NCI-H2196 treated with DMSO at 0.1 percent for 48 hours (cell line): Measurements from ENCODE around the gene PKNOX2.

Experiments used
- DNase-seq: peaks from one replicate; lab custom pipeline; 2025; ENCODE audit not compliant: unreplicated experiment; lab: John Stamatoyannopoulos, UW

PKNOX2 gene

DNA sequence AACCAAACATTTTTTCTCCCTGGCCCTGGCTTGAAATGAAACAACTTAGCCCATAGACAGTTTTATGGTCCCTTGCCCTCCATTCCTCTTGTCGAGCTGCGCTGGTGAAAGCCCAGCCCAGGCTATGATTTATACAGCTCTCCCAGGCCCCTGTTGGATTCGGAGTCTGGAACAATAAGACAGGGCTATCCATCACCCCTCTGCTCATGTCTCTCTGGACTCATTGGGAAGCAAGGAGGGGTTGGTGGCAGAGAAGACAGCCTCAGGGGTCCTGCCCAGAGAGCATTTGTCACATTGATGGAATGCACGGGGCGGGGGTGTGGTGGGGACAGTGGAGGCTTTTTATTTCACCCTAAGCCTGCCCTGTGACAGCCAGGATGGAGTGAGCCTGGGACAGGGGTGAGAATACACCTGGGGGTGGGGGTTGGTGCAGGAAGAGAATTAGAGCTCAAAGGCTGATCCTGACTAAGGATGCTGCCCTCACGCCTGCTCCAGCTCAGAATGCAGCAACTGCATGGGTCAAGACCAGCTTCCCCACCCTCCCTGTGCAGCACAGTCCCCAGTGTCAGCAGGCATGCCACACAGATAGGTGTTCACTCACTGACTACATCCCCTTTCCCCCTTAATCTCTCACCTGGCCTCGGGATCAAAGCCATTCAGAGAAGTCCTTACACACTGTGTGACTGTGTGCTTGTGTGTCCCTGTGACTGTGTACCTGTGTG lies 10.0 kb upstream of the PKNOX2 start:
- no peak for DNase-seq

DNA sequence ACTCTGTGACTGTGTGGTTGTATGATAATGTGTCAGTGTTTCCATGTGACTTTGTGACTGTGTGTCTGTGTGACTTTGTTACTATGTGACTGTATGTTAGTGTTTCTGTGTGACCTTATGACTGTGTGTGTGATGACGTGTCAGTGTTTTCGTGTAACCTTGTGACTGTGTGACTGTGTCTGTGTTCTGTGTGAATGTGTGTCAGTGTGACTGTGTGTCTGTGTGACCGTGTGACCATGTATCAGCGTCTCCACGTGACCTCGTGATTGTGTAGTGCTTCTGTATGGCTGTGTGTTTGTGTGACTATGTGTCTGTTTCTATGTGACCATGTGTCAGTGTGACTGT lies 9.5 kb upstream of the PKNOX2 start:
- no peak for DNase-seq

DNA sequence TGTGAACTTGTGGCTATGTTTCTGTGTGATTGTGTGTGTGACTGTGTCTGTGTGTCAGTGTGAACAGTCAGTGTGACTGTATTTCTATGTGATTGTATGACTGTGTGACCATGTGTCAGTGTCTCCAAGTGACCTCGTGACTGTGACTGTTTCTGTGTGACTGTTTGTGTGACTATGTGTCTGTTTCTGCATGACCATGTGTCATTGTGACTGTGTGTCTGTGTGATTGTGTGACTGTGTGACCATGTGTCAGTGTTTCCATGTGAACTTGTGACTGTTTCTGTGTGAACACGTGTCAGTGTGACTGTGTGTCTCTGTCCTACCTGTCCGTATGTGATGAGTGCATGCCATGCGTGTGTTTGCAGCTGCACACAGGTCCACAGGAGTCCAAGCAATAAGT lies 8.8 kb upstream of the PKNOX2 start:
- DNase-seq, result no peak

DNA sequence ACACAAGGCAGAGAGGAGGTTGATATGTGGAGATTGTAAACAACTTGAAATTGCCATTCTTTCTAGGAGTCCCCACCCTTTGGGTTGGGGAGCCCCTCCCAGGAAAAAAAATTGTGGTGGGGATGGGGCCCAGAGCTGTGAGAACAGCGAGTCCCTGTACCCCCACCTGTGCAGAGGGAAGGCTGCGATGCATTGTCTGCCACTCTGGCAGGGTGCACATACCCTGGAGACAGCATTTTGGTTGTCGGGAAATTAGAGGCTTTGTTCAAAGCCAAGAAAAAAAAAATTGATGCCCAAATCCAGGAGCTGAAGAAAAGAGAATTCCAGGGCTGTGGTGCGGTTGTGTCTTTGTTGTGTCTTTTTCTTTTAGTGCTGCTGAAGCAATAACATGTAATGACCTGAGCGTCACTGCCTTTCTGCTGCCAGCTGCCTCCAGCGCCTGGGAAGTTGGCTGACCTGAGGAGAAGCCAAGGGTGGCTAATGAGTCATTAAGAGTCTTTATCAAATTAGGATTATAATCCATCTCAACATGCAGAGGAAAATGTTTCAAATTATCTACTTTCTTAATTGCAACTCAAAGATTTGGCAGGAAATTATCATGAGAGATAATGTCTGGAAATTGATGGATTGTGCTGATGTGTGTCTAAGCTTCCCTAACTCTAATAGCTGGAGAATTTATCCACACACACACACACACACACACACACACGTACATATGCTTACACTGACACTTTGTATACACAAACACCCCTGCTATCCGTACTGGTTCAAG lies 8.0 kb upstream of the PKNOX2 start:
- DNase-seq, result no peak

DNA sequence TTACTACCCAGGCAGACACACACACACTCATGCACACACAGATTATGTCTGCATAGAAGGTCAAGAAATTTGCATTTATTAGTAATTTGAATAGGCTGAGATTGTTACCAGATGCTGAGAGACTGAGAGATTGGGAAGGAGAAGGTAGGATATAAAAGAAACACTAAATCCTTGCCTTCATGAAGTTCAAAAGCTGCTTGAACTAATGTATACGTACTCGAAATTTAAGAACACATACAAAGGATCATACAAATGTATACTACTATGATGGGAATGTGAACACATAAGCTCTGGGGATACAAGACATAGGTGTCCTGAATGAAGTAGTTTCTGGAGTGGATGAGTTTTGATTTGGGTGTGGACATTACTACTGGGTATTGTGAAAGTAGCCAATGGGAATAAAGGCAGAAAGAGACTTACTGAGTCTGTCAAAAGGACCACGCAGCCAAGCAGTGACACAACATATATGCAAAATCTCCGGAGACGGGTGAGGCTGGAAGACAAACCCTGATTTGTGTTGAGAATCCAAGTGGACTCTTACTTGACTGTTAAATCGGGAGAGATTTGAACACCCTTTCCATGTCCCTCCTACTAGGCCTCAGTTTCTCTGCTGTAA lies 7.3 kb upstream of the PKNOX2 start:
- no peak for DNase-seq

DNA sequence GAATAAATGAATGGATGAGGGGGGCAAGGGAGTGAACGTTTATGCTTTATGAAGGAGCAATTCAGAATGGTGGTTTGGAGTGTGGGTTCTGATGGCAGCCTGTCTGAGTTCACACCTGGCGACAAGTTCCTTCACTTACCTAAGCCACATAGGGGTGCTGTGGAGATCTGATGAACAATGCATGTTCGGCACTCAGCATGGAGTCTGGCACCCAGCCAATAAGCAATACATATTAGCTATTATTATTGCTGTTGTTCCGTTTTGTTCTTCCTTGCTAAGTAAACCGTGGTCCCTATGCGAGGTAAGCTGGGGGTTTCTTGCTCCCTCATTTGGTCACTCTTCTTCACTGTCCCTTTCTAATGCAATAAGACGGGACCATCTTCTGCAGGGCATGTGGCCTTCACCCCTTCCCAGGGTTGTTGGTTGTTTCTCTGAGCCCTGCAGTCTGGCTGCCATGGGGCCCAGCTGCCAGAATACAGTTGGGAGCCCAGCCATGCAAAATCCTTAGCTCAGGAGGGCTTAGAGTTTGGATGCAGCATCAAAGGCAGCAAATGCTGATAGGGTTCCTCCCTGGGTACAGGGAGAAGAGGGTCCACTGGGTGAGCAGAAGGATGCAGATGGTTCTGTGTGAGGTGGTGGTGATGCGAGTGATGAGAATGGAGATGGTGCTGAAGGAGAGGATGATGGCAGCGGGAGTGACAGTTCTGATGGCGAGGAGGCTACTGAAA lies 6.4 kb upstream of the PKNOX2 start:
- DNase-seq, result no peak

DNA sequence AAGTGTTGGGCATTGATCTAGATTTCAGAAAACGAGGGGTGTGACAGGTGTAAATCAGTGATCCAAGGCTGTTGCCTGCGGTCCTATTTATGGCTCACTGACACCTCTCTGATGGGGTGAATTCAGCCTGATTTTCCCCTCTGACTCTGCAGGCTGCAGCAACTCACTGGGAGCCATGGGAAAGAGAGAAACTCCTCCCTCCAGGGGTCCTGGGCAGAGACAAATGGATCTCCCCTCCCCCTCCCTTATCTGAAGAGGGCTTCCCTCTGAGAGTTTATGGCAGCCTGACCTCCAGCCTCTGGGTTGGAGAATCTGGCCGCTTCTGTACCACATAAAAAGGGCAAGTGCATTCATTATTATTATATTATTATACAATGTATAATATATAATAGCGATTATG lies 1.8 kb upstream of the PKNOX2 start:
- DNase-seq, result no peak

DNA sequence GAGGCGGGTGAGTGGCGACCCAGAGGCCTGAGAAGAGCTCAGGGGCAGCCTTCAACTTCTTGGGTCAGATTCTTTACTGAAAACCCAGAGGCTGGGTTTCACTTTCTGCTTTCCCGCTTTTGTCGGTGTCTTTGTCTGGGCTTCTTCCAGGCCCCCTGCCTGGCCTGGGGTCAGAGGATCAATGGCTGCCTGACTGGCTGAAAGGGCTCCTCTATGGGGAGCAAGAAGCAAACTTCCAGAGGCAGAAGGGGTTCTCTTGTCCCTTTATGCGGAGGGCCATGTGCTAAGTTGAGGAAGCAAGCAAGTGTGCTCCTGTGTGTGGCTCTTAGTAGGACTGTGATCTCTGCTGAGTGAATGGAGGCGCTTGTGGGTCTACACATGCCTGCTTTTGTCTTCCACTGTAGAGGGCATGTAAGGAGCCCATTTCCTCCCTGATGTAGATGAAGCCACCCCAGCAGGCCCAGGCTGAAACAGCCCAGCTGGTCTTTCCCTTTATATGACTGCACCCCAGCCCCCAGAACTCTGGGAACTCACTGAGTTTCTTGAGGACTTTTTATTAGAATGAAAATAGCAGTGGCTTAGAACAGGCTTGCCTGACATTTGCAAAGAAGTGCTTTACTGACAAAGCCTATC lies 1.0 kb upstream of the PKNOX2 start:
- no peak for DNase-seq

DNA sequence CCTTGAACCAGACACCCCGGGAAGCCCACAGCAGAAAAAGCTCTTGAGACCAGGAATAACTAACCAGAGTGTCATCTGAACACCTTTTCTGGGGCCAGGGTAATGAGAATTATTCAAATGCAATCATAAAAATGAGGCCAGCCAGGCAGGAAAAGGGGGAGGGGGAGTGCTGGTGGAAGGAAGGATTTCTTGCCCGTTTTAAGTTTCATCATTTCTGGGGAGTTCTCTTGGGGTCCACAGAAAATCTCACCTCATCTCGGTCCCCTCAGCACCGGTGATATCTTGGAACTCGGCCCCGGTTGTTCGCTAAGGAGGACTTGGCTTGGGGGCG lies 495 bp upstream of the PKNOX2 start:
- no peak for DNase-seq

DNA sequence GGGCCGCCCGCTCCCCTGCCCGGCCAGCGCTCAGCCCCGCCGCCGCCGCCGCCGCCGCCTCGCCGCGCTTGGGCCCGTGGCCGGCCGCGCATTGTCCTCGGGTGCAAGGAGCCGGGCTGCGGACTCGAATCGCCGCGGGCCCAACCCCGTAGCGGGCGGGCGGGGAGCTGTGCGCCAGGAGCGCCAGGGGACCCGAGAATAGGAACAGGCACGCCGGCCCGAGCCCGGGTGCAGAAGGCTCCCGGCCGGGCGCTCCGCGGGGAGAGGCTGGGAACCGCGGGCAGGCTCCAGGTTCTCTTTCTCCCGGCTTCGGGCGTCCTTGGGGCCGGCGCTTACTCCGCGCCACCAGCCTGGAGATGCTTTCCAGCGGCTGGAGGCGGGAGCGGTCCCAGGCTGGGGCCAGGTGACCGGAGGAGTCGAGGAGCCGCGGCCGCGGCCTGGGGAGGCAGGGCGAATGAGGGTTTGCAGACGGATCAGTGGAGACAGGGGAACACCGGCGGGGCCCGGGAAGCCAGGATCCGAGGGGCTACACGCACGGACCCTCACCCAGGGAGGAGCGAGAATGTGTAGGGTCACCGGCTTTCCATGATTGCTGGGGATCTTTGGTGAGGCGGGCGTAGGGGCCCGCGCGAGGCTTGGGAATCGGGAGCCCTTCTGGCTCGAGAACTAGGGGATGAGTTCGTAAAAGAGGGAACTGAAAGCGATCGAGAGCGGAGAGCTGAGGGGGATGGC lies 726 bp downstream of the PKNOX2 start:
- no peak for DNase-seq

DNA sequence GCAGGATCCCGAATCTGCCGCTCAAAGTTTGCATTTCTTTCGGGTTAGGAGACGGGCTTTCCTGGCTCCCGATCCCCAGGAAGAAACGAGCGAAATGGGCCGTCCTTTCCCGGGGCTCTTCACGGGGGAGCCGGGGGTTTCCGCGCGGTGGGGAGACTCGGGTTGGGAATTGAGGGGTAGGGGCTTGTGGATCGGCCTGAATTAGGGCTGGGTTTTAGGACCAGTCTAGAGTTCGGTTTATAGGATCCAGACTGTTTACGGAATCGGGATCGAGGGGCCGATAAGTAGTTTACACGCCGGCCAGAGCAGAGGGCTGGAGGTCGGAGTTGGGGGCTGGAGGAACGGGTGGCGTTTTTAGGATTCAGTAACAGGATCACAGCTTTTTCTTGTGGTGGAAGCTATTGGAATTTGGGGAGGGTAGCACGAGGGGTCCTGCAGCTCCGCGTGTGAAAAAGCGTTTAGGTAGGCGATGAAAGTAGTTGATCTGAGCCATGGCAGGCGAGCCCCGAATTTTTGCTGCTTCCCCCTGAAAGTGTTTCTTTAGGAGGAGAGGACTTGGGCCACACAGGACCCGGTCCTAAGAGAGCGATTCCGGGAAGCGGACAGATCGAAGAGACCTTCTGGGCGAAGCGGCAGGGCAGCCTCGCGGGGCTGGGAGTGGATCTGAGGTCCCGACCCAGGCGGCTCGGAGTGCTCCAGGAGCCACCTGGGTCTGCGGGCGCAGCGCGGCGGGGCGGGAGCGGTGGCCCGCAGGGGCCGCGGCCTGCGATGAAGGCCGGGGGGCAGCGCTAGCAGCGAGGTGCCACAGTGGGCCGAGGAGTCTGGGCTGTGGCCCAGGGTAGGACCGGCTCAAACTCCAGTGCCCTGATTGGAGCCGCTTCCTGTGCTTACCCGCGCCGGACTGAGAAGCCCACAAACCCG lies 1.6 kb downstream of the PKNOX2 start:
- DNase-seq, result no peak

DNA sequence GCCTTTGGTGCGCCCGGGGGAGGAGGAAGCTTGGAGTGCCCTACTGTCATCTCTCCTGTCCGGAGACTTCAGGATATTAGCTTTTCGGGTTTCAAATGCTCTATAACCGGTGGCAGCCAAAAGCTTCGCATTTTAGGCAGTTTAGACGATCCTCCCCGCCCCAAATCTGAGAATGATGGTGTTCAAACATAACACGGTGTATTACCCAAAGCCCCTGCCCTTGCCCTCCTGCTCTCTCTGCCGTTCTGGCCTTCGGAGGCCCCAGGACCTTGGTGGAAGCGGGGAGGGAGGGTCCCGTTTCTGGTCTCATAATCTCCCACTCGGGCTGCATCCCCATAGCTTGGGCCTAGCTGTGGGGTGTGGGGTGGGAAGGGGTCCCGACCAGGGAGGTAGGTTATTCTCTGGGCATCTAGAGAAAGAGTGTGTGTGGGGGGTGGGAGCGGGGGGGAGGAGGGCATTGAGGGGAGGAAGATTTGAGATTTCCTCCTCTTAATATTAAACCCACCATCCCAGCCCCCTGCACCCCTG lies 2.3 kb downstream of the PKNOX2 start:
- no peak for DNase-seq

DNA sequence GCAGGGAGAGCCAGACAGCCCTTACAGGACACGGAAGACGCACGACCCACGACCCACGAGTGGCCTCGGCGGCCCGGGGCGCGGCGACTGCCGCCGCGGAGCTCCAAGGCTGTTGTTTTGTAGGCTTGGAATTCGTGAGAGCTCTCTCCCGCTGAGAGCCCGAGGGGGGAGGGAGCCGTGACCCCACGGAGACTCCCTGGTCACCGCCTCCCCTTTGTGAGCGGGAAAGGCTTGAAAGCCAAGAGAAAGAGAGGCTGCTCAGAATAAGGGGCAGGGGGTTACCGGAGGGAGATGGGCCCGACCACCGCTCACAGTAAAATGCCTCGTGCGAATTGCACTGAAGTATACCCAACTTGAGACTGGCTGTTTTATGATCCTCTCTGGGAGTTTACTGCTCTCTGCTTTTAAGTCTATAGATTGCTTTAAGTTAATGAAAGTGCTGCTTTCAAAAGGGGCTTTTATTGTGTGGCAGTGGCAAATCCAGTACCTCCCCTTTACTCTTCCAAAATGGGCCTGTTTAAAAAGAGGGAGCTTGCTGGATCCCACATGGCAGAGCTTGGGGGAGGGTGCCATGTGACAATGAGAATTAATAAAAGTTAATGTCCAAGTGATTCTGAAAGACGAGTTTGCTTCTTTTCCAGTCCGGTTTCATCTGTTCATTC lies 2.9 kb downstream of the PKNOX2 start:
- no peak for DNase-seq

DNA sequence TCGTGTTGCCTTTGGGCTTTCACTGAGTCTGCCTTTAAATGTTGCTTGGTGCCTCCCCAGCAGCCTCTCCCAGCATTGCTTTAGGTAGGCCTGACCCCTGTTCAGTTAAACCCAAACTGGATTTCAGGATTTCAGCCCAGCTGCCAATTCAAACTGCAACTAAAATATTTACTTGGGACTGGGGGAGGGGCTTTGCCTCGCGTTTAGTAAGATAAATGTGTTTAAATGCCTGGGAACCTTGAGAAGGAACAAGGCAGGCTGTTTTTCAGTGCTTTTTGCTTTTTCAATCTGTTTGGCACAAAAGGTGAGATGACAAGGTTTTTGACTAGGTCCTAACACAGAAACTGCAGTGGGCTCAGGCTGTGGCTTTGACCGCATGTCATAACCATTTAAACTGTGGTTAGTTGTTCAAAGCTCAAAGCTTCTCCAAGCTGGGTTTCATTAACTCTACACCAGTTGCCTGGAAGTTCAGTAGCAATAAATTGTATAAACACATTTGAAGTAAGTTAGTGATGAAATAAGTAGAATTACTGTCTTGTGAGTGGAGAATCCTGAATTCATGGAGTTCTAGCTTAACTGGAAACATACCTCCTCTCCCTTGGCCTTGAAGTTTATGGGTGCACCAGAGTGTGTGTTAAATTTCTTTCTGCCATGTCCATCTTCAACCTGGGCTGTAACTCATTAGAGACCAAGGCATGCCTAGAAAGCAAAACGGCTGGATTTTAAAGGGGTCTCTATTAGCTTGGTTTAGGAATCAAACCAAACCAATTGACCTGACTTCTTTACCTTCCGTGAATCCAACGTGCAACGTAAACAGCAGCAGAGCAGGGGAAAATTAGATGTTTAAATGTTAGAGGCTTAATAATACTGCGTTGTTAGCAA lies 3.6 kb downstream of the PKNOX2 start:
- no peak for DNase-seq

DNA sequence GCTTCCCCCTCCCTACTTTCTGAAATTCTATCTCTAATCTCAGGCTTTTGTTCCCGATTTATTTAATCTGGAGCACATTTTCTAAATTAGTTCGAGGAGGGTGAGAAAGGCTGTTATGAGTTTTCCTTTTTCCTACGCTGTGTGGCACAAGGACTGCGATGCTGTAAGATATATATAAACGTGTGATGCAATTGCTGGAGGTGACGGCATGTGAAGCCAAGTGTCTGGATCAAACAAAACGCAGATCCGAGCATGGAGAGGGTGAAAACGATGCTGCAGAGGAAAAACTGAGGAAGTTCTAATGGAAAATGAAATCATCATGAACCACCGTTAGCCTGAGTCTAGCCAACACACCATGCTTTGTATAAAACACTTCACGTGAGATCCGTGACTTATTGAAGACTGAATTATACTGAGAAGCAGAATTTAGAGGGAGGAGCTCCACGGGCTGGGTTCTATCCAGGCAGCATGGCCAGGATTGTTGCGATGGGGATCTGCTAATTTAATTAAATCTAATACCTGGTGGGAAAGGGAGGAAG lies 4.4 kb downstream of the PKNOX2 start:
- DNase-seq, result no peak

DNA sequence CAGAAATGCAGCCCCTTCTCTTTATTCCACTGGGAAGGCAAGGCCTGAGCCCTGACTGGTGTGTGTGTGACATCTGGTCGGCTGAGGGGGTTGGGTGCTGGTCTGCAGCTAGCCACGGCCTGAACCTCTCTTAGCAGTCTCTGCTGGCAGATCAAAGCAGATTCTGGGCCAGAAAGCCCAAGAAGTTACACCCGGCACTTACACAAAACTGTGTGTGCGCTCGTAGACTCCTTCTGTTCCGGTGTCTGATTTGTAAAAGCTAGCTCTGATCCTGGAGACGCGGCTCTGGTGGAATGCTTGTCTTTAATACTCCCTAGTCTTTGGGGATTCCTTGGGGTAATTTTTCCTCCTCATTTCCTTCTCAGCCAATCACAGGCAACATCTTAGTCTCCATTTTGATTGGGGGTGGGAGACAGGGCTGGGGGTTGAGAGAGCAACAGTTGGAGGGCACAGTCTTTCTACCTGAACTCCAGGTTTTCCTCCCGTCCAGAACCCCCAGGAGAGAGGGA lies 5.5 kb downstream of the PKNOX2 start:
- DNase-seq, result no peak

DNA sequence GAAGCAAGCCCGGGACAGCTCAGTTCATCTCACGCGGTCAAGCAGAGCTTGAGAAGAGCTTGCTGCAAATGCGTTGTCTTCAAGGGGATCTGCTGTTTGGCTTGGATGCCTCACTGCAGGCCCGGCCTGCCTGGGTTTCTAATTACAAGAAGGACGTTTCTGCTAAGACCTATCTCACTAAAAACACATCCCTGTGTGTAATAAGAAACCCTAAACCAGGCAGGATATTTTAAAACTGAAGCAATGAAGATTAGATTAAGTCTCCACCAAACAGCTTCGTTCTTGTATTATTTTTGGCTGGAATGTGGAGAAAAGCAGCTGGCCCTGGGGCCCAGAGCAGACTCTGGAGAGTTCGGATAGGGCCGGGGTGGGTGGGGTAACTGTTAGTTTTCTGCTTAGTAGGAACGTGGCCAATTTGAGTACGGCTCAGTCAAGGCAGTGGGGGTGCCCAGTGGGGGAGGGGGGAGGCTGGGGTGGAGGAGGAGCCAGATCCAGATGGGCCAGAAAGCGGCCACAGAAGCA lies 6.0 kb downstream of the PKNOX2 start:
- DNase-seq, result no peak
